Inferior parietal cortex (tissue), 1 donor: ENCODE data around the gene KAT7.
A peak's percentile ranks its signal among the peaks of the same experiment; 100 is the strongest.

Experiments
- DNase-seq: peaks from one replicate; pipeline ENCODE4 v3.0.0-alpha.2; 2016; ENCODE audit errors: extremely low spot score

KAT7 gene

GRCh38 chr17:49842846-49843245 is 54.4 kb downstream of the KAT7 start:
- DNase-seq = no peak

GRCh38 chr17:49843774-49844350 is 55.4 kb downstream of the KAT7 start:
- DNase-seq = no peak

GRCh38 chr17:49845321-49845720 is 56.8 kb downstream of the KAT7 start:
- DNase-seq = no peak

GRCh38 chr17:49846938-49847712 is 58.6 kb downstream of the KAT7 start:
- DNase-seq = no peak

GRCh38 chr17:49848019-49848473 is 59.6 kb downstream of the KAT7 start, which contains the start of gene TAC4:
TAC4 (minus strand) TSS chr17:49848069; CDS start chr17:49848017, 52 bp downstream.
- no peak for DNase-seq

DNA sequence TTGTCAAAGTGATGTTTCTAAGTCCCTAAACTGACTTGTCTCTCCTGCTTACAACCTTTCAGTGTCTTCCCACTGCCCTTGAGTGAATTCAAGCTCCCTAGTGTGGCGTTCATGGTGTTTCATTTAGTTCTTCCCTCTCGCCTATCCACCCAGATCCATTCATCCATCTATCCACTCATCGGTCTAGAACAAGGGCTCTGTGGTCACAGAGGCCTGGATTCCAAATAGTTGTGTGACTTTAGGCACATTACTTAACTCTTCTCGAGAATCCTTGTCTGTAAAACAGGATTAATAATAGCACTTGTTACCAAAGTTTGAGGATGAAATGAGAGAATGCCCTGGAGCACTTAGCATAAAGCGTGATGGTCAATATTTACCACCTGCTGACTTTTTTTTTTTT is 60.3 kb downstream of the KAT7 start:
- no peak for DNase-seq

- no peak for DNase-seq
These were observed 61.7 kb downstream of the KAT7 start for GRCh38 chr17:49850218-49850610.

DNA sequence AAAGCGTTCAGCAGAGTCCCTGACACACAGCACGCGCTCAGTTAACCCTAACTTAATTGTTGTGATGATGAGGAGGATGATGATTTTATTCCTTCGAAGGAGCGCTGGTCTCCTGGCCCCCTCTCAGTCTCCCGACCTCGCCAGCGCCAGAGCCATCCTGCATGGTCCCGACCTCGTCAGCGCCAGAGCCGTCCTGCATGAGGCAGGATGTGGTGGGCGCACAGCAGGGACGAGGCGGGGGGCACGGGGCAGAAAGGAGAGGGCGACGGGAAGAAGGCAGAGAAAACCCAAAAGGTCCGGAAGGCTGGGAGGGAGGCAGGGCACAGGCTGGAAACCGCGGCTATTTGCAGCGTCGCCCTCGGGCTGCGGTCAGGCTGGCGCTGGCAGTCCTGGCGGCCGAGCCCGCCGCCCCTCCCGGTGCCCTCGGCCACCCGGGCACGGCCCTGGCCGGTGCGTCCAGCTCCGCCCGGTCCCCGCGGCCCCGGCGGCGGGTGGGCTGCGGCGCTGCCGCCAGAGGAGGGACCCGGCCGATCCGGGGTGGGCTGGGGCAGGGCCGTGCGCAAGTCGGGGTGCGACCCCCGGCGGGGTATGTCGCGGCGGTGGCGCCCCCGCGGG is 62.4 kb downstream of the KAT7 start:
- DNase-seq = no peak

- peak; percentile 35 for DNase-seq
These were observed 63.2 kb downstream of the KAT7 start for GRCh38 chr17:49851387-49852291.

DNA sequence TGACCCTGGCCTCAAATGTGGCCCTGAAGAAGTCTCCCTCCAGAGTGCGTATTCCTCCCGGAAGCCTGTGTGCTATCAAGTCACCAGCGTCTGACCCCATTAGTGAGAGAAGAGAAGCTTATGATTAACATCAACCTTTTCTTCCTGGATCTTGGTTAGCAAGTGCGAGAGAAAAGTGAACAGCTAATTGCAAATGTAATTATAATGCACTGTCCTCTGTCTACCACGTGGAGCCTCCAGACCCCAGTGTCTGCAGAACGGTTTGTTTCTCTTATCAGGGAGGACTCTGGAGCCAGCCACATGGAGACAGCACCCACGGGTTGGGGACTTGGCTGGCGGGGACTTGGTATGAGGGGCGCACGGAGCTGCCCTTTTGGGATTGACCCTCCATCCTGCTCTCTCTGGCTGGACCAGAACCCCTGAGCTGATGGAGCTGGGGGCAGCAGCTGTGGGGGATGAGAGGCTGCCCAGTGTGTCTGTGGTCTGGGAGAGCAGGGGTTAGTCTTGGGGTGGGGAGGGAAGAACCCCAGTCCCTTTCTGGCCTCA is 65.1 kb downstream of the KAT7 start:
- DNase-seq = no peak

- no peak for DNase-seq
These were observed 65.6 kb downstream of the KAT7 start for GRCh38 chr17:49854126-49854525.

- no peak for DNase-seq
These were observed 70.3 kb downstream of the KAT7 start for GRCh38 chr17:49858796-49859195.

DNA sequence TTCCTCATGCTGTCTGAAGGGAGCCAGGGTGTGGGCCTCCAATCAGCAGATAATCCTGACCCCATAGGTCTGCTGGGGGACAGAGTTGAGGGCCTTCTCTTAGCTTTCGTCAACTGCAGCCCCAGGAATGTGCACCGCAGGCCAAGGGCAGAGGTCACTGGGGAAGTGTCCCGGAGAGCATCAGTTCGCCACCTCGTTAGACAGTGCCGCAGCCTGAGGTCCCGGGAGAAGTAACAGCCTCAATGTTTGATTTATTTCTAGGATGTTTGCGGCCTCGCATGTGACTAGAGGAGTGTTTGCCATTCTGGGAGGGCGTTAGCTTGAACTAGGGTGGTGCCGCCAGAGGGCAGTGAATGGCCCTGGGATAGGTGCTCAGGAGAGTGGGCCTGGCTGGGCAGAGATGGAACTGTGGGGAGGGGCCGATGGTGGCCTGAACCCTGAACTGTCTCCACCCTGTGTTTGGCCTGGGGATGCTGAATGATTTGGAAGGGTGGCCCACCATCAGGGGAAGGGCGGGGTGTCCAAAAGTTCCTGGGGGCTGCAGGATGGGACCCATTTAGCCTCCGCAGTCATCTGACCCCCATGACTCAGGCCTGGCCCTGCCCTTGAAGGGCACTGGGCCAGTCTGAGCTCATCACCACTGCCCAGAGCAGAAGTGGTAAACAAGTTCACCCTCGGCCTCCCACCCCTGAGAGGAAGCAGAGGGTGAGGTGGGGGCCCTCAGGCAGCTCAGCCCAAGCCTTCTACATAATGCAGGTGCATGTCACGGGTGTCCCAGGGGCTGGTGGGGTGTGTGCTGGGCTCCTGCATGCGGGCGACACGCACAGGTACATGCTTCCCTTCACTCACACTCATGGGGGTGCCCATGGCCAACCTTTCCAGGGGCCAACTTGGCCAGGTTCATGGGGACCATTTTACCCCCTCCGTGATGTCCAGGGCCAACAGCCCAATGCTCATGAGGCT is 71.8 kb downstream of the KAT7 start:
- no peak for DNase-seq

- DNase-seq = peak; percentile 48
These were observed 72.8 kb downstream of the KAT7 start for GRCh38 chr17:49861150-49861884.

DNA sequence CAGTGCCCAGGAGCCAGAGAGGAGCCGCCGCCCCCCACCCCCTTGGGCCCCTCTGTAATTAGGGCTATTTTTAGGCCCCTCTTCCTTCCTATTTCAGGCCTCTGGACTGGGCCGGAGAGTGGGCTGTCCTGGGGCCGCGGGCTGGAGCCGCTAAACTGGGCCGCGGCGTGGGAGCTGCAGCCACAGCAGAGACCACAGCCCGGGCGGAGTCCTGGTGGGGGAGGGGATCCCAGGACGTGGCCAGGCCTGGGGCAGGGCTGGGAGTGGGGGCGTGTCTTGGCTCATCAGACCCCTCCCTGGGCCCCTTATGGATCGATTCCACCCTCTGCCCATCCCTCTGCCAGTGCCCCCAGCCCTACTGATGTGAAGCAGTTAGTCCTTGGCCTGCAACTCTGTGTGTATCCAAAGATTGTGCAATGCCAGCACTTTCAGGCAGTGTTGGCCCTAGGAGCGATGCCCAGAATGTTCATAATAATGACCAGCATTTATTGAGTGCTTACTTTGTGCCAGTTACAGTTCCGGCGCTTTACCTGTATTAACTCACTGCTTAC is 74.4 kb downstream of the KAT7 start:
- no peak for DNase-seq

GRCh38 chr17:49866019-49866380 is 77.5 kb downstream of the KAT7 start:
- no peak for DNase-seq

GRCh38 chr17:49866882-49867413 is 78.5 kb downstream of the KAT7 start:
- no peak for DNase-seq

DNA sequence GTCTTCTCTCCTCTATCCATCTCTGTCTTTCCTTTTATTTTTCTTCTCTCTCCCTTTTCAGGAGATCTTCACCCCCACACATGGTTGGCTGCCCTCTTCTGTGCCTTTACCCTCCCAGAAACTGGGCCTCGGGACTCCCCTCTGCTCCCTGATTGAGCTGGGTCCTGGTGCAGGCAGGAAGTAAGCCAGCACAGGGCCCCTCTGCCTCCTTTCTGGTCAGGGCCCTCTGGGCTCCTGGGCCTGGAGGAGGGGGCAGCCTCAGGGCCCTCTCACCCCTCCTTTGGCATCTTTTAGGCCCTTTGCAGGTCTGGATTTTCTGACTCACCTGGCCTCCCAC is 80.5 kb downstream of the KAT7 start:
- no peak for DNase-seq

GRCh38 chr17:49870298-49870697 is 81.8 kb downstream of the KAT7 start:
- DNase-seq = no peak
